HG02759 (cell line): Measurements from ENCODE around the gene SMOC2.

Experiments
- ATAC-seq: cut with Tn5 transposase; IDR thresholded peaks from one replicate; pipeline ENCODE4 v1.9.1; 2021; ENCODE audit warnings: mild to moderate bottlenecking, moderate library complexity; ENCODE audit not compliant: unreplicated experiment

Gene SMOC2

DNA sequence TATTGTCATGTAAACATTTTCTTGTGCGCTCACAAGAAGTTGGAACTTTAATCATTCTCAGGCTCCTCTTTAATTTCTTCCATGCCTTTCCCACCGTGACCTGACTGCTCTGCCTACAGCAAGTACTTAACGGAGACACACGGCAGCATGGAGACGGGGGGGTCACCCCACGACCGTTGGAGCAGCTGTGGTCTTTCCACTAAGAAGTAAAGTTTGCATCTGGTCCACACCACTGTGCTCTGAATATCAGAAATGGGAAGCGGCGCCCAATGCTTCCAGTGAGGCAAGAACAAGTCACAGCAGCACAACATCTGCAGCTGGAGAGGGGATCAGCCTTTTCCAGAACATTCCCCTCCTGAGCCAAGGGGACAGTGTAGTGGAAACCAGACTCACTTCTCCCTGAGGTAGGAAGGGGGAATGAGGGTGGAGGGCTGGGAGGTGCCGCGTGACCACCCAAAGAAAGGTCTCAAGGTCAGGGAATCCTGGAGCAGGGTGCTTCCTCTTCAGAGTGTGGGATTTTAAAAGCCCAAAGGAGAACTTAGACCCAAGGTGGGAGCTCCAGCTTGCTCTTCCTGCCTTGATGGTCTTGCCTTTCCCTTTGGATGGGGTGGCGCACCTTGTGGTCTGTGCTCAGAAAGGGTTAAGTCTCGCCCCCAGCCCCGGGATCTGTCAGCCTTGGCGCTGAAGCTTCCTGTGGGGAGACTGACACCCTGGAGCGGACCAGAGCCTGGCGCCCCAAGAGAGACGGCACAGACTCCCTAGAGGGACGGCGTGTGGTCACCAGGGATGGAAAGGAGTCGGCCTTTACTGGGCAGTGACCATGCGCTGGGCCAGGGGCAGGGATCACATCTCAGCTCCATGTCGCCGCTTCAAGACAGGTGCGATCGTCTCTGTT, 25.6 kb upstream of the SMOC2 start:
- ATAC-seq, result no peak

DNA sequence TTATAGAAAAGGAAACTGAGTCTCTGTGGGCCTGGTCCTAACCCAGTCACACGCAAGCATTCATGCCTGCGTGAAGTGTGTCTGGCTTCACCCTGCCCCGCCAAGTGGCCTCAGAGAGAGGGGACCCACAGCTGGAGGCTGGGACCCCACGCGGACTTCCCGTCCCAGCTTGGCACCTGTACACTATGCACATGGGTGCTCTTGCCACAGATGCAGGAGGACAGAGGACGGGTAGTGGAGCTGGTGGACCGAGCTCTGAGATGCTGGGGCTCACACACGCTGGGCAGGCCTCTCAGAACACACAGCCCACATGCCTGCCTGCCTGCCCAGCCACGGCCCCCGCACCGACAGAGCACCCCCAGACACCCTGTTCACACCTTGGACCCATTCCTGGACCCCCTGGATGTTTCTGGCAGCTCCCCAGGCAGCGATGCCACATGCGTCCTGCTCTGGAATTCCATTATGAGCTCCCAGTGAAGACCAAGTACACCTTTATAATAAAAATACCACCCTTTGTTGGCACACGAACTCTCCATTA, 24.9 kb upstream of the SMOC2 start:
- no peak for ATAC-seq

DNA sequence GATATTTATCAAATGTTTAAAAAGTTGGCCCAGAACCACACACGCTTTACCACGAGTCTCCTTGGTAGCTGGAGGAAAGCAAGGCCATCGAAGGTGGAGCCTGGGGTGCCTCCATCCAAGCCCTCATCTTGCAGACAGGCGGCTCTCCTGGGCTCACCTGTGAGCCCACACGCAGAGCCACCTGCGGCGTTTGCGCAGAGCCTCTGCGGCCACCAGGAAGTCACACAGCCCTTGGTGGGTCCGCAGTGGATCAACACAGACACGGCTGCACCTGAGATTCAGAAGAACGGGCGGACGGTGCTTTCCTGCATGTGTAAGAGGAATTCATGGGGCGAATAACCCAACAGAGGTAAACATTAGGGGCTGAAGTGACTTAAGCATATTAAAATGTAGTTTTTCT, 24.5 kb upstream of the SMOC2 start:
- no peak for ATAC-seq

DNA sequence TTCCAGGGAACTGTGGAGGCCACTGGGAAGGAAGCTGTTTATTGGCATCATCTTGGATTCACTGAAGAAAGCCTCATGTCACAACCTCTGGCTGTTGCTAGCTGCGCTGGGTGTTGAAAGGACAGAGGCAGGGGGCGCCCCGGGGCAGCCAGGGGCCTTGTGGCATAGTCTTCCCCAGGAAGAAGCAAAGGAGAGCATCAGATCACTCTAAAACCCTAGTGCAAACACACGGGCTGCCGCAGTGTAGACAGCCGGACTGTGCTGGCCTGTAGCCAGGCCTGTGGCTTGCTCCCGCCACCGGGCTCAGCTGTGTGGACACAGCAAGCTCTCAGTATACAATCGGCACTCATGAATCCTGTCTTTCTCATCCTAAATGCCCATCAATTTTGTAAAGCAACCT, 23.8 kb upstream of the SMOC2 start:
- no peak for ATAC-seq

DNA sequence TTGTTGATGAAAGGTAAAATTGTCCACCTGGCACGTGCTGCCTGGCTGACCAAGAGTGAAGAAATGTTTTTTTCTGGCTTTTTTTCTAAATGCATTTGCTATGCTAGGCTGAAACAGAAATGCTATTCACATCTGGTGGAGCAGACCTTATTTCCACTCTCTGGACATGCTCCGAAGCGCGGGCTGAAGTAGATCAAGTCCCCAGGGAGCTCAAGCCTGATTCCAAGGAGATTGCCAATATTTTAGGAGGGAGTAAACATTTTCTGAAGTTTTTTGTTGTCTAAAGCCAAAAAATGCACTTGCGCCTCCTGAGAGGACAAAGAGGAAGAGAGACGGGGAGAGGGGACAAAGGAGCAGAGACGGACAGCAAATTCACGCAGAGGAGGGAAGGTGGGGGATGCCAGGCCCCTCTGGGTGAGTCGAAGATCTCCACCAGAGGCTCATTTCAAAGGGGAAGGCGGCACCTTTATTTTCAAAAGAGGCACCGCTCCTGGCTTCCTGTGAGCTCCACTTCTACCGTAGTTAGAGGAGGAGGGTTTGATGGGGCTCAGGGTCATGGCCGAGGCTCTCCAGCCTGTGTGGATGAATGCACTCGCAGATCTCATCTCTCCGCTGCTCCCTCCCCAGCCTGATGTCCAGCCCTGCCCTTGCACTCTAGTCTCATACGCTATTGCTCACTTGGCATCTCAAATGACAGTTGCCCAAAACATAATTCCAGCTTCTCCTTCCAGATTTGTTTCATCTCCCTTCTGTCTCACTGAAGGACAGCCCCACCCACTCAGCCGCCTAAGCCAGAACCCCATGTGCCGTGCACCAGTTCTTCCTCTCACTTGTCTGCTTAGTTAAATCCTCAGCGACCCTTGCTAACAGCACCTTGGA, 23.1 kb upstream of the SMOC2 start:
- no peak for ATAC-seq

DNA sequence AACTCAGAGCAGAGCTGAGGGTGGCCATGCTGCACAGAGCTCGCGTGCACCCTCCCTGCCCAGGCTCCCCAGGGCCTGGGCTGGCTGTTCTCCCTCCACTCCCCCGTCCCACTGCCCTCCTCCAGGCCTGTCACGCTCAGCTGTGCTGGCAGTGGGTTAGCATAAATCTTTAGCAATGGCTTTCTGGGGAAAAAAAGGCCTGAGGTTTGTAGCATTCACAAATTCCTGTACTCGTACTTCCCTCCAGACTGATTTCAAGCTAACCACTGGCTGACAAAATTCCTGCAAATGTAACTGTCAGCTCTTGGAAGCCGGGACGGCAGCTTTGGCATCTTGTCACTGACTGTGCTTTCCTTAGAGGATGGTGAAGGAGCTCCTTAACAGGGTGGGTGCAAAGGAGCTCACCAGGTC, 22.3 kb upstream of the SMOC2 start:
- ATAC-seq, result no peak

DNA sequence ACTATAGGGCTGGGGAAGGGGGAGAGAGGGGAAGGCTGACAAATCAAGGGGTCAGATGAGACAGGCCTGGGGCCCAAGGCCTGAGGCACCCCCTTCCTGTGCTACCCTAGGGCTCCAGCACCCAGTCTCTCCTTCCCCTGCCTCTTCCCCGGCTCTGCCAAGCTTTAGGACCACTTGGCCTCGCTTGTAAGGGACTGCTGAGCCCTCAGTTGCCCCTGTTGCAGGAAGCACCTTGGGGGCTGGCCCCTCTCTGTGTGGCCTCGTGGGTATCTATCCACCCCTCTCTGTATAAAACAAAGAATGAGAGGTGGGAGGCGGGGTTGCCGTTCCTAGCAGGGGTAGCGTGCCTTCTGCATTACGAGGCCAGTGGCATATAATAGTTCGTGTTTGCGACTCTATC, 21.4 kb upstream of the SMOC2 start:
- no peak for ATAC-seq

DNA sequence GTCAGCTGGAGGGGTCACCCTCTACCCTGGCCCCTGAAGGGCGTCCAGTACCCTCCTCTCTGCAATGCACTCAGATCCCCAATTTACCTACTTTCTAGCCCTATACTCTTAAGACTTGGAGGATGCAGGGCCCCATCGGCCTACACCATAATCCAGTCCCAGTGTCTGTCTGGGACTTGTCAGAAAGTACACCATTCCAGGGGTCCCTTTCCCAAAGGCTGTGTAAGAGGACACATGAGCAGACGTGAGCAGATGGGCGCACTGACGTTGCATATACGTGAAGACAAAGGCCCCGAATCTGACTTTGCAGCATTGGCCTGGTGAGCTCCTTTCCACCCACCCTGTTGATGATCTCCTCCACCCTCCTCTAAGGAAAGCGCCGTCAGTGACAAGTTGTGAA, 20.9 kb upstream of the SMOC2 start:
- ATAC-seq, result no peak

DNA sequence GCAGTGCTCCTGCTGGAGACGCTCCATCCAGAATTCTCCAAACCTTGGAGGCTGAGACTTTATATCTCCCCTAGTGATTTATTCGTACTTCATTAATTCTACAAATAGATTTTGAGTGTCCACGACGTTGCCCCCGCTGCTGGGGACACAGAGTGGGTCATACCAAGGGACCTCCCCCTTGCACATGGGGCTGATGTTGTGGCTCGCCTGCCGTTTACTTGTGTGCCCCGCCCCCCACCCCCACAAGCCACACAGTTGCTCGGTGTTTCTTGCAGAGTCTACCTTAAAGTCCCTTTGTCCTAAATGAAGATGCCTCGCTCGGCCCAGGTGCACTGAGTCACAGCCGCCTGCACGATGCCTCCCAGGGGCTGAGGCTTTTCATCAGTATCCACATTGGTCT, 20.3 kb upstream of the SMOC2 start:
- no peak for ATAC-seq

DNA sequence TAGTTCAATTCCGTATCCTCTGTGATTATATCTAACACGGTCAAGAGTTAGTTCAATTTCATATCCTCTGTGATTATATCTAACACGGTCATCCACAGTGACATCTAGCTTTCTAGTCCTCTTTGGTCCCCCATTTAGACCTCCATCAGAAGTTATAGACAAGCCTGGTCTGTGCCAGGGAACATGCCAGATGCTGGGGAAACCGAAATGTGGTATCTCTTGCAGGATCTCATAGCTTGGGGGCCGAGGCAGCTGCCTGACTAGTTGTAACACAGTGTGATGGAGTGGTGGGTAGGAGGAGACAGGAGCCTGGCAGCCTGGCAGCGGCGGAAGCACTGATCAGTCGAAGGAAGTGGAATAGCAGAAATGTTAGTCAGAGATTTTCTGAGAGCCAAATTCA, 13.8 kb upstream of the SMOC2 start:
- no peak for ATAC-seq

DNA sequence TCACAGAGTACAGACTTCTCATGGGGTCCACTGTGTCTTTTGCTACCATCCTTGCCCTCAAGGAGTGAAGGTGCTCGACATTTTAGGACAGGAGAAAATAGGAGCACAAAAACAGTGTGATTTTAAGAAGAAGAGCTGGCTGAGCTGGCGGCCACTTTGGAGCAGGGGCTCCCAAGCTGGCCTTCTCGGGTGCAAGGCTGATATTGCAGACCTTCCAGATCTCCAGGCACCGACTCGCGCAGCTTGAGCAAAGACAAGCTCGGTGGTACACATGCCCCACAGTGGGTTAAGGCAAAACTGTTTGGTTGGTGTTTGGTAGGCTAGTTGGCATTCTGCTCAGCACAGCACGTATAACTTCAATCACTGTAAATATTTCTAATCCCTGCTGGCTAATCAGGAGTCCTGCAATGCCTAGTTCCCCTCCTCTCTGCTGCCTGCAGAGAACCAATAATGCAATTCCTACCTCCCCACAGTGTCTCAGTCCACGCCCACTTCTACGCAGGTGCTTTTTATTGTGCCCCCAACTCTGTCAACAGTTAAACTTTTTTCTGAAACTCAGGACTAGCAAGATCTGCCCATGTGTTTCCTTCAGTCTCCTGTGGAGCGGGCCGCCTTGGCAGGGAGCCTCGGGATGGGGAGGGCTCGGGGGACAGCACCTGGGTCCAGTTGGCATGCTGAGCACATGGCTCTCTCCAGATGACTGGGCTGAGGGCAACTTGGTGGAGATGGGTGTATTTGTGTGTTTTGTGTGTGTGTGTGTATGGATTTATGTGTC, 12.7 kb upstream of the SMOC2 start:
- ATAC-seq, result no peak

DNA sequence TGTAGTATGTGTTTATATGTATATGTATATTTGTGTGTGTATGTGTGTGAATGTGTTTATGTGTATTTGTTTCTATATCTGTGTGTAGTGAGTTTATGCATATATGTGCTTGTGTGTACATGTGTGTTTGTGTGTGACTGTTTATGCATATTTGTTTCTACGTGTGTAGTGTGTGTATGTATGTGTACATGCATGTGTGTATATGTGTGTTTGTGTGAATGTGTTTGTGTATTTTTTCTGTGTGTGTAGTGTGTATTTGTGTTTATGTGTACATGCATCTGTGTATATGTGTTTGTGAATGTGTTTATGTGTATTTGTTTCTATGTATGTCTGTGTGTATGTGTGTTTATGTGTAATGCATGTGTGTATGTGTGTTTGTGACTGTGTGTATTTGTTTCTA, 12.1 kb upstream of the SMOC2 start:
- ATAC-seq, result no peak

DNA sequence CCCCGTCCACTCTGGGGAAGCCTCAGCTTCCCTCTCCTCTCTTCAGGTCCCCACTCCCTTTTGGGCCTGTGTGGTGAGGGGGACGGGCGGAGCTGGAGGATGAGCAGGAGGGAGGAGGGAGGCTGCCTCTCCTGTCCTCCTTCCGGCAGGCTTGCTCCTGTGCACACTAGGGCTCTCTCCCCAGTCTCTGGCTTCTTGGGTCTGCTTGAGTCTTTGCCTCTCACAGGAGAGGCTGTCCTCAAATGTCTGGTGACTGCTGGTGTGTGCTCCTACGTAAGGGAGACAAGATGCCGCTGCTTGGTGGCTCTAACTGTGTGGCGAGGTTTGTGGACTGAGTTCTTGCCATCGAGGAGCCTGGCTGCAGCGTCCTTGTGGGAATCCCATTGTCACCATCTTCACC, 8.8 kb upstream of the SMOC2 start:
- no peak for ATAC-seq

DNA sequence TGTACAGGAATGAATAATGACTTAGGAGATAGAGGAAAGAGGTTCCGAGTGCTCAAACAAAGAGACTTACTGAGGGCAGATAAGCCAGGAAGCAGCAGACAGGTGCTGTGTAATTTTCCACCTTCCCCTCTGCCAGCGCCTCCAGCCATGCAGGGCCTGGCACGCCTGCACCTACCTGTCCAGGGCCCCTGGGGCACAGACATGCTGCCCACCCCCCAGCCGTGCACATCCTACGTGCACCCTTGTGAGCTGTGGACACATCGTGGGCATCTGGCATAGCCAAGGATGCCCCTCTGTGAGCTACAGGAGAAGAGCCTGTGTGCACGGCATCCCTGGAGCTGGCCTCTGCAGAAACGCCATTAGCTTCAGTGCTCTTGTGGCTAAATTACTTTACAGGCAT, 7.1 kb upstream of the SMOC2 start:
- ATAC-seq, result no peak

DNA sequence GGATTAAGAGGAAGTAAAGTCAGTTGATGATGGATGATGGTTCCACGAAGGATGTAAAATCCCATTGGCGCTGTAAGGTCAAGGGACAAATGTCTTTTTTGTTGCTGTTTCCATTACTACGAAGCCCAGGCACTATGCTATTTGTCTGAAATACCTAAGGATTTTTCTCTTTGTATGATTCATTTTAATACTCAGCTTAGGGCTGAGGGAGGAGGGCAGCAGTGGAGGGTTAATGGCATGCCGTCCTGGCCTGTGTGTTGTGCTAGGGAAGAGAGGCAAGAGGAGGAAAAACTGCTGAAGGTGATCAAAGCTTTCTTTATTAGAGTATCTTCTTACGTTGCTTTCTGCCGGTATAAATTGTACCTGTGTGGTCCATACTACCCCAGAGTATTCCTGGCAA, 6.5 kb upstream of the SMOC2 start:
- ATAC-seq, result no peak

DNA sequence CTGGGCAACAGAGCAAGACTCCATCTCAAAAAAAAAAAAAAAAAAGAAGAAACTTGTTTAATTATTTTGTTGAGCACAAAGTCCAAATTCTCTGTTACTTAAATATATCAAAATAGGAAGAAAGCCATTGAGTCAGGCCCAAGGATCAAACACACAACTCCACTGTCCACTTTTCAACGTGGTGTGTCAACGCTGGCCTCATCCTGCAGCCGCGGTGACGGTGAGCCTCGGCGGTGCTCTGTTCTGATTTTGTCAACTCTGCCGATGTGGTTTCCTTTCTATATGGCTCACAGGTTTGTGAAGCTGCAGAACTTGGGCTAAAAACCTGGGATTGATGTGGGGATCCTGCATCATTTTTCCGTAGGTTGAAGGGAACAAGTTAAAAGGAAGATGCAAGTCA, 3.2 kb upstream of the SMOC2 start:
- ATAC-seq, result no peak

DNA sequence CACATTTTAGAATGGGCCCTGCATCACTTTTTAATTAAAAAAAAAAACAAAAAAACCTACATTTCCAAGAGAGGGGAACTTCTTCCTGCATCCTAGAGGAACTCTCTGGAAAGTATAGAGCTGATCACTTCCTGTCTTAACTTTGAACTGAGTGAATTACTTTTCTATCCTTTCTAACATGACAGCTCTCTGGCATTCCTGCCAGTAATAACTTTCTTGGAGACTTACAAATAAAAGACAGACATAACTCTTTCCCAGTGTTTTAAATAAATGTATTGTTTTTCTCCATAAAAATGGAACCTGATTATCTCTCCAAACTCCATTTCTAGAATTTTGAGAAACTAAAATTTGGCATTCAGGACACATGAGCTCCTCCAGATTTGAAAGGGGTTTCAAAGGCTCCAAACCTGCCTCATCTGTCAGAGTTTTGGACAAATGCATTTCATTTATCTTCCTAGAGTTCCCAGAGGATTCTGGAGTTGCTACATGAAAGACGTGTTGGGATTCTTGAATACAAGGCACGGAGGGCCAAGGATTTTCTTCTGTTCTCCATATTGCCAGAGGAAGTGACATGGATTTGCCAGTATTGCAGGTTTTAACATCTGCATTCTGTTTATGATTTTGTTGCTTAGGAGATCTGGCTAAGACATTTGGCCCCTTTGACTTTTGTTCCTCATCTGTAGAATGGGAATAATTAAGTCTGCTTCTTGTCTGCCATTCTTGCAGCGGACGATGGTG, 2.0 kb upstream of the SMOC2 start:
- ATAC-seq, result no peak

DNA sequence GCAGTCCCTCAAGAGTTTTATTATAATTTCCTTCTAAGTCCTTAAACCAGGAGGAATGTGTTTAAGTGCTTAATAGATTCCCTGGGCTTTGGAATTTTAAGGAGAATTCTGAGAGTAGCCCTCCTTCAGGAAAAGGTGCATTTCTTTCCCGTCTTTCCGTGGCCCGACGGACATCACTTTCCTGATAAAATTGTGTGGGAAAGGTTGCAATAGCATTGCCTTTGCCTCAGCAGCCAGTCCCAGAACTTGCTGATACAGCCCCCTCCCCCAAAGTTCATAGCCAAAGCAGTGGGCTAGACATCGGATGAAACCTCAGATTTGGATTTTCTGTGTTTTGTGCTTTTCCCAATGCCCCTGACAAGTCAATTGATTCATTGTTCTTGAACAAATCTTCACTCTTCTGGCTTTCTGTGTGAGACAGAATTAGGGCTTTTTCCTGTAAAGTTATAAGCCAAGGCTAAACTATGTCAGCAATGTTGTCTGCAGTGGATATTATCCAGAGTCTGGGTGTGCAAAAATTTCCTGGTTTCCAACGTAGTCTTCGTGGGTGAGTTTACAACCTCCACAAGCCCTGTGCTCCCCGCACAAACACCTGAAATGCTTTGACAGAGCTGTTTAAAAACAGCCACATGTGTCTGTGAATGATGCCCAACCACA, 1.1 kb upstream of the SMOC2 start:
- ATAC-seq, result no peak

DNA sequence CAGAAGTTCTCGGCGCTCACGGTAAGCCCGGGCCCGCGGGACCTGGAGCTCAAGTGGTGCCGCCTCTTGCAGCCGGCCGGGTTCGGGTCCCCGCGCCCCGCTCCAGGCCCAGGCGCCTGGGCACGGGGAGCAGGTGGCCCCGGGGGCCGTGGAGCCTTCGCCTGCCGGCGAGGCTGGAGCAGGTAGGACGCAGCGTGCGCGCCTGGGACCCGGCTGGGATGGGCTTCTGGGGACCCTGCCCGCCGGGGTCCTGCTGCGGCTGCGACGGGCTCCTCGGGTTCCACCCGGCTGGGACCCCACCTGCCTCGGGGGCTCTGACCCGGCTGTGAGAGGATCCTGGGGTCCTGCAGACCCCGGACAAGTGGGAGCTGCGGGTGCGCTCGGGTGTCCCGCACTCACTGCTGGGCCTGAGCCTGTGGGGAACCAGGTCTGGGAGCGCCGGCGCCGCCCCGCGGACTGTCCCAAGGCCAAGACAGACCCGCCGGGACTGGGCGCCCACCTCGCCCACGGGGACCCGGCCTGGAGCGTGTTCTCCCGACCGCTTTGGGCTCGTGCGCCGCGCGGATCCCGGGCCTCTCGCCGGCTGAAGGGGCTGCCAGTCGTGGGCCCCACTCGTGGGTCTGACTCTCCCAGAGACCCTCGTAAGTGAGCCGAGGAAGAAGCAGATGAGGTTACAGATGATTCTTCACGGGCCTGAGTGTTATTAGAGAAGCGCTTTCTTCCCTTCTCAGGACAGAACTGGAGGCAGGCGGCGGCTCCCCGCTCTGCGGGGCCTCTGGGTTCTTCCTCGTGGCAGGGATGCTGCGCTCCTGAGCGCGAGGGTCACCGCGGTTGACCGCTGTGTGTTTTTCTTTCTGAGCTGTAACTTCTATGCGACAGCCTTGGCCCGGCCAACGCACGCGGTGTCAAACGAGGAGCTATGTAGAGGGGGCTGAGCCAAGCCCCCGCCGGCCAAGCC, 729 bp downstream of the SMOC2 start:
- no peak for ATAC-seq
